ENCODE results near the gene MSL2. TPM values are rescaled to one million over a fixed set of nuclear protein-coding genes. Genes with fewer than 3 reads are reported as not detected.

MSL2 gene
- total RNA-seq, 1 experiment from 2014 or later, result 37.8 TPM

DNA sequence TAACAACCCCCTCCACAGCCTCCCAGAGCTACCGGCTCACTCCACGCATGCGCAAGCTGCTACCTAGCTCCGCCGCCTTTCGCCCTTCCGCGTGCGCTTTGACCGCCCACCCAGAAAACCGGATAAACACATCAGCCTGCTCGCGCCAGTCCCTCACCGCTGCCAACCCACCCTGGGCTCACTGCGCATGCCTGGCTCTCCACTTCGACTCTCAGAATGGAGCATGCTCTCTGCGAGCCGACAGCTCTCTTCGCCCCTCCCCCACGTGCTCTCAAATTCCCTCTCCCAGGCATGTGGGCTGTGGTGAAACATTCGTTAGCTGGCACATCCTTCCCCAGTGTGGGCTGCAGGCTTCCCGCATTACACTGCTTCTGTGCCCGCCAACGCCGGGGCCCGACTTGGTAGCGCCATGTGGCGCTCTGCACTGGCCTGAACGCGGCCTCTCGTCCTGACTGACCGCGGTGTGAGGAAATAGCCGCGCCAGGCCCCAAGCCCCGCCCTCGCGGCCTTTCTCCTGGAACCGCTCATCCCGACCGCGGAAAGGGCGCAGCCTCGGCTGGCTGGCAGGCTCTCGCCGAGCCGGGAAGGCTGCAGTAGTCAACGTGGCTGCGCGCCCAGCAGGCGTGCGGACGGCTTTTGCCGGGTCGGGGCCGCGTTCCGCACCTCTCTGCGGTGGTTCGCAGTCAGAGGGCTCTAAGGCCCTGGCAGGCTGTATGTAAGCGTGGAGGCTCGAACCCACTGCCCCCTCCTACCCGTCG, 445 bp upstream of the MSL2 start (continued):
- TF ChIP-seq HMGXB4 (CRISPR knock-in tag; IDR thresholded peaks at IDR 0.05) (peak; percentile 86), ZNF416 (CRISPR knock-in tag; IDR thresholded peaks at IDR 0.05) (no peak), GTF2I (CRISPR knock-in tag; conservative IDR thresholded peaks at IDR 0.05) (no peak), SP1 (CRISPR knock-in tag; conservative IDR thresholded peaks at IDR 0.05) (peak; percentile 80), IRF2 (CRISPR knock-in tag; IDR thresholded peaks at IDR 0.05; ENCODE audit: borderline replicate concordance, low read depth) (no peak), ZNF317 (CRISPR knock-in tag; IDR thresholded peaks at IDR 0.05; ENCODE audit: borderline replicate concordance, low read depth) (peak; percentile 59; the same call in 1 of the 2 replicates), RELA (CRISPR knock-in tag; IDR thresholded peaks at IDR 0.05; ENCODE audit: borderline replicate concordance) (peak; percentile 93), TEAD1 (CRISPR knock-in tag; IDR thresholded peaks at IDR 0.05) (peak; percentile 90), ZNF263 (CRISPR knock-in tag; IDR thresholded peaks at IDR 0.05; ENCODE audit: low read depth) (0 out of 2 replicates have a peak, but pooled peaks have one; percentile 50), HMGA2 (CRISPR knock-in tag; IDR thresholded peaks at IDR 0.05) (peak; percentile 8; the same call in 1 of the 2 replicates), ESRRA (CRISPR knock-in tag; IDR thresholded peaks at IDR 0.05; ENCODE audit: borderline replicate concordance) (peak; percentile 70; the same call in 1 of the 2 replicates), ZNF532 (CRISPR knock-in tag; IDR thresholded peaks at IDR 0.05; ENCODE audit: borderline replicate concordance) (no peak), ZBTB21 (CRISPR knock-in tag; IDR thresholded peaks at IDR 0.05; ENCODE audit: borderline replicate concordance) (peak; percentile 93), NR2C2 (CRISPR knock-in tag; IDR thresholded peaks at IDR 0.05) (peak; percentile 69), ATF1 (CRISPR knock-in tag; IDR thresholded peaks at IDR 0.05) (peak; percentile 93), JAZF1 (CRISPR knock-in tag; IDR thresholded peaks at IDR 0.05) (no peak), NFYB (CRISPR knock-in tag; conservative IDR thresholded peaks at IDR 0.05; ENCODE audit: low read depth) (peak; percentile 37; the same call in 1 of the 2 replicates), KAT7 (CRISPR knock-in tag; IDR thresholded peaks at IDR 0.05; ENCODE audit: borderline replicate concordance) (peak; percentile 95; the same call in 1 of the 2 replicates), PRRX2 (CRISPR knock-in tag; IDR thresholded peaks at IDR 0.05) (peak; percentile 67), ELF4 (CRISPR knock-in tag; IDR thresholded peaks at IDR 0.05; ENCODE audit: low read depth) (peak; percentile 93; the same call in 1 of the 2 replicates), STAT6 (CRISPR knock-in tag; conservative IDR thresholded peaks at IDR 0.05; ENCODE audit: low read depth) (no peak), ZBTB43 (CRISPR knock-in tag; IDR thresholded peaks at IDR 0.05) (peak; percentile 95; the same call in 1 of the 2 replicates)
- TF ChIP-seq, protein P1, sequence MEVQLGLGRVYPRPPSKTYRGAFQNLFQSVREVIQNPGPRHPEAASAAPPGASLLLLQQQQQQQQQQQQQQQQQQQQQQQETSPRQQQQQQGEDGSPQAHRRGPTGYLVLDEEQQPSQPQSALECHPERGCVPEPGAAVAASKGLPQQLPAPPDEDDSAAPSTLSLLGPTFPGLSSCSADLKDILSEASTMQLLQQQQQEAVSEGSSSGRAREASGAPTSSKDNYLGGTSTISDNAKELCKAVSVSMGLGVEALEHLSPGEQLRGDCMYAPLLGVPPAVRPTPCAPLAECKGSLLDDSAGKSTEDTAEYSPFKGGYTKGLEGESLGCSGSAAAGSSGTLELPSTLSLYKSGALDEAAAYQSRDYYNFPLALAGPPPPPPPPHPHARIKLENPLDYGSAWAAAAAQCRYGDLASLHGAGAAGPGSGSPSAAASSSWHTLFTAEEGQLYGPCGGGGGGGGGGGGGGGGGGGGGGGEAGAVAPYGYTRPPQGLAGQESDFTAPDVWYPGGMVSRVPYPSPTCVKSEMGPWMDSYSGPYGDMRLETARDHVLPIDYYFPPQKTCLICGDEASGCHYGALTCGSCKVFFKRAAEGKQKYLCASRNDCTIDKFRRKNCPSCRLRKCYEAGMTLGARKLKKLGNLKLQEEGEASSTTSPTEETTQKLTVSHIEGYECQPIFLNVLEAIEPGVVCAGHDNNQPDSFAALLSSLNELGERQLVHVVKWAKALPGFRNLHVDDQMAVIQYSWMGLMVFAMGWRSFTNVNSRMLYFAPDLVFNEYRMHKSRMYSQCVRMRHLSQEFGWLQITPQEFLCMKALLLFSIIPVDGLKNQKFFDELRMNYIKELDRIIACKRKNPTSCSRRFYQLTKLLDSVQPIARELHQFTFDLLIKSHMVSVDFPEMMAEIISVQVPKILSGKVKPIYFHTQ (CRISPR knock-in tag; IDR thresholded peaks at IDR 0.05), result no peak
- TF ChIP-seq, protein P2, sequence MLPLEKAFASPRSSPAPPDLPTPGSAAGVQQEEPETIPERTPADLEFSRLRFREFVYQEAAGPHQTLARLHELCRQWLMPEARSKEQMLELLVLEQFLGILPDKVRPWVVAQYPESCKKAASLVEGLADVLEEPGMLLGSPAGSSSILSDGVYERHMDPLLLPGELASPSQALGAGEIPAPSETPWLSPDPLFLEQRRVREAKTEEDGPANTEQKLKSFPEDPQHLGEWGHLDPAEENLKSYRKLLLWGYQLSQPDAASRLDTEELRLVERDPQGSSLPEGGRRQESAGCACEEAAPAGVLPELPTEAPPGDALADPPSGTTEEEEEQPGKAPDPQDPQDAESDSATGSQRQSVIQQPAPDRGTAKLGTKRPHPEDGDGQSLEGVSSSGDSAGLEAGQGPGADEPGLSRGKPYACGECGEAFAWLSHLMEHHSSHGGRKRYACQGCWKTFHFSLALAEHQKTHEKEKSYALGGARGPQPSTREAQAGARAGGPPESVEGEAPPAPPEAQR (CRISPR knock-in tag; IDR thresholded peaks at IDR 0.05), result 0 out of 2 replicates have a peak, but pooled peaks have one; percentile 43

Data from WTC11 (cell line).